NCI-H146 (cell line): ENCODE results near the gene PTGS2.
"Not testable (repeated sequence)": the region's sequence is repeated elsewhere in the genome, so short reads cannot be mapped to it uniquely, and the experiment has no call there.

Experiments
- DNase-seq: peaks from one replicate; lab custom pipeline; 2025; lab: John Stamatoyannopoulos, UW

Gene PTGS2

GRCh38 chr1:186670297-186671135 is 9.7 kb downstream of the PTGS2 start:
- no peak for DNase-seq

GRCh38 chr1:186669784-186670183 is 10.4 kb downstream of the PTGS2 start:
- not testable (repeated sequence) for DNase-seq

GRCh38 chr1:186664217-186664616 is 16.0 kb downstream of the PTGS2 start:
- not testable (repeated sequence) for DNase-seq

- DNase-seq, result no peak
Observed at GRCh38 chr1:186662752-186663151, 17.5 kb downstream of the PTGS2 start.

GRCh38 chr1:186659890-186660341 is 20.3 kb downstream of the PTGS2 start:
- no peak for DNase-seq

- DNase-seq, result no peak
Observed at GRCh38 chr1:186658999-186659398, 21.2 kb downstream of the PTGS2 start.

GRCh38 chr1:186657481-186657880 is 22.7 kb downstream of the PTGS2 start:
- no peak for DNase-seq

- no peak for DNase-seq
Observed at GRCh38 chr1:186655876-186656275, 24.3 kb downstream of the PTGS2 start.

- DNase-seq, result no peak
Observed at GRCh38 chr1:186654741-186655140, 25.5 kb downstream of the PTGS2 start.

GRCh38 chr1:186653312-186653711 is 26.9 kb downstream of the PTGS2 start:
- DNase-seq, result no peak

GRCh38 chr1:186648613-186649012 is 31.6 kb downstream of the PTGS2 start:
- DNase-seq, result no peak

GRCh38 chr1:186647985-186648384 is 32.2 kb downstream of the PTGS2 start:
- not testable (repeated sequence) for DNase-seq

GRCh38 chr1:186643614-186644013 is 36.6 kb downstream of the PTGS2 start:
- no peak for DNase-seq

GRCh38 chr1:186637567-186637966 is 42.7 kb downstream of the PTGS2 start:
- DNase-seq, result not testable (repeated sequence)

- no peak for DNase-seq
Observed at GRCh38 chr1:186636786-186637185, 43.4 kb downstream of the PTGS2 start.

GRCh38 chr1:186634511-186634910 is 45.7 kb downstream of the PTGS2 start:
- DNase-seq, result no peak

- no peak for DNase-seq
Observed at GRCh38 chr1:186633116-186633515, 47.1 kb downstream of the PTGS2 start.

- DNase-seq, result no peak
Observed at GRCh38 chr1:186629341-186629740, 50.9 kb downstream of the PTGS2 start.

GRCh38 chr1:186628910-186629309 is 51.3 kb downstream of the PTGS2 start:
- no peak for DNase-seq

- no peak for DNase-seq
Observed at GRCh38 chr1:186627019-186627418, 53.2 kb downstream of the PTGS2 start.

- DNase-seq, result no peak
Observed at GRCh38 chr1:186626356-186626932, 53.8 kb downstream of the PTGS2 start.

- DNase-seq, result no peak
Observed at GRCh38 chr1:186623551-186623950, 56.7 kb downstream of the PTGS2 start.
